ENCODE measurements around the gene SLC4A4.

Gene SLC4A4

GRCh38 chr4:71540749-71541269 lies 202.0 kb downstream of the SLC4A4 start:
- Histone ChIP-seq H3K4me1 (ENCODE audit: insufficient read depth, low read length) (no peaks in the 10 kb centered on the region), H3K36me3 (ENCODE audit: insufficient read depth, low read length) (no peaks in the 10 kb centered on the region), H3K9me3 (ENCODE audit: insufficient read depth, low read depth, low read length) (no peaks in the 10 kb centered on the region), H3K27ac (ENCODE audit: low read depth, low read length) (no peak overlapping the region), H3K27me3 (ENCODE audit: insufficient read depth, low read length) (no peaks in the 10 kb centered on the region), H3K9ac (ENCODE audit: low read depth, low read length) (no peak overlapping the region), H3K4me3 (ENCODE audit: low read length) (no peak overlapping the region)
- WGBS, result 85% methylated on average over 4 of the region's 4 CpGs

- no peaks in the 10 kb centered on the region for H3K9me3 ChIP-seq (ENCODE audit: insufficient read depth, low read depth, low read length)
- 95% methylated on average over 2 of the region's 2 CpGs for WGBS
- no peaks in the 10 kb centered on the region for H3K27me3 ChIP-seq (ENCODE audit: insufficient read depth, low read length)
- H3K9ac ChIP-seq (ENCODE audit: low read depth, low read length), result no peak overlapping the region
- H3K4me3 ChIP-seq (ENCODE audit: low read length), result no peak overlapping the region
- H3K4me1 ChIP-seq (ENCODE audit: insufficient read depth, low read length), result no peaks in the 10 kb centered on the region
- no peak overlapping the region for H3K27ac ChIP-seq (ENCODE audit: low read depth, low read length)
- no peaks in the 10 kb centered on the region for H3K36me3 ChIP-seq (ENCODE audit: insufficient read depth, low read length)
Measured at GRCh38 chr4:71541541-71541940, 202.7 kb downstream of the SLC4A4 start.

GRCh38 chr4:71545168-71545567 lies 206.3 kb downstream of the SLC4A4 start:
- peaks cover 4% of the 10 kb centered on the region; the same call in 1 of the 2 replicates for H3K4me1 ChIP-seq (ENCODE audit: insufficient read depth, low read length)
- no peaks in the 10 kb centered on the region for H3K9me3 ChIP-seq (ENCODE audit: insufficient read depth, low read depth, low read length)
- 44% methylated on average over 2 of the region's 3 CpGs for WGBS
- no peaks in the 10 kb centered on the region for H3K27me3 ChIP-seq (ENCODE audit: insufficient read depth, low read length)
- H3K36me3 ChIP-seq (ENCODE audit: insufficient read depth, low read length), result no peaks in the 10 kb centered on the region
- H3K27ac ChIP-seq (ENCODE audit: low read depth, low read length), result no peak overlapping the region
- H3K4me3 ChIP-seq (ENCODE audit: low read length), result no peak overlapping the region
- no peak overlapping the region for H3K9ac ChIP-seq (ENCODE audit: low read depth, low read length)

GRCh38 chr4:71549516-71550160 lies 210.8 kb downstream of the SLC4A4 start:
- WGBS, result 42% methylated on average over 2 of the region's 3 CpGs
- Histone ChIP-seq H3K9ac (ENCODE audit: low read depth, low read length) (no peak overlapping the region), H3K9me3 (ENCODE audit: insufficient read depth, low read depth, low read length) (no peaks in the 10 kb centered on the region)

GRCh38 chr4:71550220-71551165 lies 211.7 kb downstream of the SLC4A4 start:
- no peak overlapping the region for H3K9ac ChIP-seq (ENCODE audit: low read depth, low read length)
- no peaks in the 10 kb centered on the region for H3K36me3 ChIP-seq (ENCODE audit: insufficient read depth, low read length)
- H3K4me3 ChIP-seq (ENCODE audit: low read length), result no peak overlapping the region
- H3K4me1 ChIP-seq (ENCODE audit: insufficient read depth, low read length), result peaks cover 11% of the 10 kb centered on the region; the same call in 1 of the 2 replicates
- 70% methylated on average over 7 of the region's 7 CpGs for WGBS
- no peaks in the 10 kb centered on the region for H3K27me3 ChIP-seq (ENCODE audit: insufficient read depth, low read length)
- no peak overlapping the region for H3K27ac ChIP-seq (ENCODE audit: low read depth, low read length)
- no peaks in the 10 kb centered on the region for H3K9me3 ChIP-seq (ENCODE audit: insufficient read depth, low read depth, low read length)

More at GRCh38 chr4:71549516-71550160, 210.8 kb downstream of the SLC4A4 start:
- Histone ChIP-seq H3K4me1 (ENCODE audit: insufficient read depth, low read length) (peaks cover 11% of the 10 kb centered on the region; the same call in 1 of the 2 replicates), H3K27me3 (ENCODE audit: insufficient read depth, low read length) (no peaks in the 10 kb centered on the region), H3K4me3 (ENCODE audit: low read length) (no peak overlapping the region), H3K36me3 (ENCODE audit: insufficient read depth, low read length) (no peaks in the 10 kb centered on the region), H3K27ac (ENCODE audit: low read depth, low read length) (no peak overlapping the region)

- WGBS, result no CpG with 5 or more reads among the region's 1 CpG
- no peak overlapping the region for H3K27ac ChIP-seq (ENCODE audit: low read depth, low read length)
Measured at GRCh38 chr4:71553605-71554004, 214.8 kb downstream of the SLC4A4 start.

GRCh38 chr4:71554025-71554424 lies 215.2 kb downstream of the SLC4A4 start:
- 92% methylated on average over 2 of the region's 2 CpGs for WGBS
- no peak overlapping the region for H3K27ac ChIP-seq (ENCODE audit: low read depth, low read length)
- no peak overlapping the region for H3K9ac ChIP-seq (ENCODE audit: low read depth, low read length)
- H3K9me3 ChIP-seq (ENCODE audit: insufficient read depth, low read depth, low read length), result no peaks in the 10 kb centered on the region
- no peak overlapping the region for H3K4me3 ChIP-seq (ENCODE audit: low read length)
- H3K27me3 ChIP-seq (ENCODE audit: insufficient read depth, low read length), result no peaks in the 10 kb centered on the region
- peaks cover 11% of the 10 kb centered on the region; the same call in 1 of the 2 replicates for H3K4me1 ChIP-seq (ENCODE audit: insufficient read depth, low read length)
- no peaks in the 10 kb centered on the region for H3K36me3 ChIP-seq (ENCODE audit: insufficient read depth, low read length)

More at GRCh38 chr4:71553605-71554004, 214.8 kb downstream of the SLC4A4 start:
- Histone ChIP-seq H3K4me1 (ENCODE audit: insufficient read depth, low read length) (peaks cover 11% of the 10 kb centered on the region; the same call in 1 of the 2 replicates), H3K9ac (ENCODE audit: low read depth, low read length) (no peak overlapping the region), H3K9me3 (ENCODE audit: insufficient read depth, low read depth, low read length) (no peaks in the 10 kb centered on the region), H3K4me3 (ENCODE audit: low read length) (no peak overlapping the region), H3K36me3 (ENCODE audit: insufficient read depth, low read length) (no peaks in the 10 kb centered on the region), H3K27me3 (ENCODE audit: insufficient read depth, low read length) (no peaks in the 10 kb centered on the region)

- Histone ChIP-seq H3K27me3 (ENCODE audit: insufficient read depth, low read length) (no peaks in the 10 kb centered on the region), H3K4me3 (ENCODE audit: low read length) (no peak overlapping the region), H3K4me1 (ENCODE audit: insufficient read depth, low read length) (0 out of 2 replicates have a peak, but pooled peaks cover 3% of the 10 kb centered on the region), H3K9me3 (ENCODE audit: insufficient read depth, low read depth, low read length) (no peaks in the 10 kb centered on the region), H3K36me3 (ENCODE audit: insufficient read depth, low read length) (no peaks in the 10 kb centered on the region), H3K27ac (ENCODE audit: low read depth, low read length) (no peak overlapping the region), H3K9ac (ENCODE audit: low read depth, low read length) (no peak overlapping the region)
- 86% methylated on average over 1 of the region's 1 CpG for WGBS
Measured at GRCh38 chr4:71558248-71558647, 219.4 kb downstream of the SLC4A4 start.

GRCh38 chr4:71559957-71560571 lies 221.2 kb downstream of the SLC4A4 start:
- Histone ChIP-seq H3K27ac (ENCODE audit: low read depth, low read length) (no peak overlapping the region), H3K4me1 (ENCODE audit: insufficient read depth, low read length) (no peaks in the 10 kb centered on the region), H3K9ac (ENCODE audit: low read depth, low read length) (no peak overlapping the region), H3K9me3 (ENCODE audit: insufficient read depth, low read depth, low read length) (no peaks in the 10 kb centered on the region), H3K4me3 (ENCODE audit: low read length) (no peak overlapping the region), H3K36me3 (ENCODE audit: insufficient read depth, low read length) (no peaks in the 10 kb centered on the region), H3K27me3 (ENCODE audit: insufficient read depth, low read length) (no peaks in the 10 kb centered on the region)
- 0% methylated on average over 1 of the region's 1 CpG for WGBS

GRCh38 chr4:71564775-71565174 lies 226.0 kb downstream of the SLC4A4 start:
- Histone ChIP-seq H3K27me3 (ENCODE audit: insufficient read depth, low read length) (no peaks in the 10 kb centered on the region), H3K9me3 (ENCODE audit: insufficient read depth, low read depth, low read length) (no peaks in the 10 kb centered on the region), H3K4me3 (ENCODE audit: low read length) (no peak overlapping the region), H3K36me3 (ENCODE audit: insufficient read depth, low read length) (no peaks in the 10 kb centered on the region), H3K9ac (ENCODE audit: low read depth, low read length) (no peak overlapping the region), H3K4me1 (ENCODE audit: insufficient read depth, low read length) (peaks cover 25% of the 10 kb centered on the region), H3K27ac (ENCODE audit: low read depth, low read length) (no peak overlapping the region)
- 96% methylated on average over 2 of the region's 2 CpGs for WGBS

GRCh38 chr4:71566856-71567255 lies 228.0 kb downstream of the SLC4A4 start:
- H3K27me3 ChIP-seq (ENCODE audit: insufficient read depth, low read length), result no peaks in the 10 kb centered on the region
- no peak overlapping the region for H3K27ac ChIP-seq (ENCODE audit: low read depth, low read length)
- no peaks in the 10 kb centered on the region for H3K36me3 ChIP-seq (ENCODE audit: insufficient read depth, low read length)
- H3K9ac ChIP-seq (ENCODE audit: low read depth, low read length), result no peak overlapping the region
- H3K4me1 ChIP-seq (ENCODE audit: insufficient read depth, low read length), result peaks cover 32% of the 10 kb centered on the region
- no peak overlapping the region for H3K4me3 ChIP-seq (ENCODE audit: low read length)
- WGBS, result no CpG with 5 or more reads among the region's 3 CpGs
- no peaks in the 10 kb centered on the region for H3K9me3 ChIP-seq (ENCODE audit: insufficient read depth, low read depth, low read length)

Data from HUES64 (cell line).